Transverse colon (tissue), 4 donors: ENCODE data around the gene WSCD2.

ENCODE experiments used
- CTCF ChIP-seq, 5 experiments: fragments of 200-600 bp in 3 of 5; fragments of 450-650 bp in 2 of 5; sonication (generic) in 3 of 5; IDR thresholded peaks; 1 replicate in 2 of 5; 2 replicates in 3 of 5; pipeline ENCODE4 v1.5.1; 2016 to 2017; ENCODE audit warnings: antibody characterized with exemption in 5 of 5, inconsistent platforms in 3 of 5, mild to moderate bottlenecking in 2 of 5, moderate library complexity in 1 of 5
- EP300 ChIP-seq: sonication (generic); formaldehyde crosslinking; IDR thresholded peaks from one replicate; pipeline ENCODE4 v1.6.1; 2017; ENCODE audit warnings: antibody characterized with exemption, low read depth
- POLR2A ChIP-seq: fragments of 450-650 bp; IDR thresholded peaks from one replicate; pipeline ENCODE4 v1.6.1; 2016; ENCODE audit warnings: antibody characterized with exemption, mild to moderate bottlenecking, moderate library complexity
- POLR2AphosphoS5 ChIP-seq, 3 donors: sonication (generic); formaldehyde crosslinking; IDR thresholded peaks; one replicate each; pipeline ENCODE4 v1.6.1; 2016; ENCODE audit warnings: antibody characterized with exemption in 3 of 3

GRCh38 chr12:108134744-108135143, 5.7 kb downstream of the WSCD2 start:
- TF ChIP-seq CTCF (IDR thresholded peaks at IDR 0.05) (no peak), EP300 (no peak), POLR2AphosphoS5 (IDR thresholded peaks at IDR 0.05) (no peak), POLR2A (no peak)
